Activated T-cell treated with anti-CD3 and anti-CD28 coated beads for 4 hours (primary cell): ENCODE data around the gene MAST2.
"Not testable (repeated sequence)": the region's sequence is repeated elsewhere in the genome, so short reads cannot be mapped to it uniquely, and the experiment has no call there.

Experiments
- DNase-seq: peaks from one replicate; pipeline ENCODE4 v3.0.0-alpha.2; 2020

Gene MAST2

DNA sequence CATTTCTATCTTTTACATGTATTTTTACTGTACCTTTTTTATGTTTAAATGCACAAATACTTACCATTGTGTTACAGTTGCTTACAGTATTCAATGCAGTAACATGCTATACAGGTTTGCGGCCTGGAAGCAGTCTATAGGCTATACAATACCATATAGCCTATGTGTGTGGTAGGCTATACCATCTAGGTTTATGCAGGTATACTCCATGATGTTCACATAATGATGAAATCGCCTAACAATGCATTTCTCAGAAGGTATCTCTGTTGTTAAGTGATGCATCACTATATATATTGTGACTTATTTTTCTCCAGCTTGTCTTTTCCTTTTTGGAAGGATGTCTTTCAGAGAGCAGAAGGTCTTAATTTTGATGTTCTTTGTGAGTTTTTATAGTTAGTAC lies 103.5 kb downstream of the MAST2 start:
- no peak for DNase-seq

DNA sequence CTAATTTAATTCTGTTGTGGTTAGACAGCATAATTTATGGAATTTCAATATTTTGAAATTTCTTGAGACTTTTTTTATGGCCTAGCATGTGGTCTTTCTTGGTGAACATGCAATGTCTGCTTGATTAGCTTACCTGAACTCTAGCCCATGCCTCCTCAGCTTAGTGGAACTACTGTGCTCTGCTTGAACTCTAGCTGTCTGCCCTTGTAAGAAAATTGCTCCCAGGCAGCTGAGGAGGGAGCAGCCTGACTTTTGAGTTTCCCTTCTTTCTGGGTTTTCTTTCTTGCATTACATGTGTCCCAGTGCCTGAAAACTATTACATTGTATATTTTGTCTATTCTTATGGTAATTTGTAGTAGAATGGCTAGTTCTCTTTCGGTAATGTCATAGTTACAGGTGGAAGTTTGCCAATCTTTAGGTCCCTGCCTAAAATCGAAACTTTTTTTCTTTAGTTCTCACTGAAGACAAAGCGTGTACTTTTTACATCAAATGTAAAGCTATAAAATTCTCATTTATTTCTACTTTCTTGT lies 105.3 kb downstream of the MAST2 start:
- no peak for DNase-seq

DNA sequence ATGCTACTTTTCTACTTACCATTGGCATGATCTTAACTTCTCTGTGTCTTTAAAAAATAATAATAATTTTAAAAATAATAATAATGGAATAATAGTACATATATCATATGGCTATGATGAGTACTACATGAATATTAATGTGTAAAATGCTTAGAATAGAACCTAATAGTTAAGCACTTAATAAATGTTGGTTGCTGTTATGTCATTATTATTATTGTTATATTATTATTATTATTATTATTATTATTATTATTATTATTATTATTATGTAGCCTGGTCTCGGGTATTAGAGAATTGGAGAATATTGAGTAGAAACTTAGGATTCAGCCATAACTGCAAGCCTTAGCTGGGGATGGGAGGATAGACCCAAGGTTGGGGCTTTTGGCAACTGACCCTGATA lies 108.2 kb downstream of the MAST2 start:
- no peak for DNase-seq

DNA sequence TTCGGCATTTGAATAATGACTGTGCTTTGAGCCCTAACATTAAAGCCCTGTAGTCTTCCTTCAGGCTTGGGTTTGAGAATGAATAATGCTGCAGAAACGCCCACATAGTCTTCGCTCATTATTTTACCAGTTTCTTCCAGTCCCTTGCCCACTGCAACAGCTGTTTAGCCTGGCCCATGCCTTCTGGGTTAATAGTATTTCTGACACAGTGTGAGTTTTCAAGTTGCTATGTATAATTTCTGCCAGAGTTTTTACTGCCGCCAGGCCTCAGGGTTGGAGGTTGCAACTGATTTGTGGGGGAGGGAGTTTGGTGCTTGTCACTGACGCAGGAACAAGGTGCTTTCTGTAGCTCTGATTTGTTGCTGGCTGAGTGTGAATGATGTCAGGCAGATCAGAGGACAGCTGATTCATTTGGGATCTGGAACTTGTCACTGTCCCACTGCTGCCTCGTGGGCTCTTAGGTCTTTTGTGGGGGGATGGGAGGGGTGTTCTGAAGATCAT lies 109.8 kb downstream of the MAST2 start:
- DNase-seq, result no peak

DNA sequence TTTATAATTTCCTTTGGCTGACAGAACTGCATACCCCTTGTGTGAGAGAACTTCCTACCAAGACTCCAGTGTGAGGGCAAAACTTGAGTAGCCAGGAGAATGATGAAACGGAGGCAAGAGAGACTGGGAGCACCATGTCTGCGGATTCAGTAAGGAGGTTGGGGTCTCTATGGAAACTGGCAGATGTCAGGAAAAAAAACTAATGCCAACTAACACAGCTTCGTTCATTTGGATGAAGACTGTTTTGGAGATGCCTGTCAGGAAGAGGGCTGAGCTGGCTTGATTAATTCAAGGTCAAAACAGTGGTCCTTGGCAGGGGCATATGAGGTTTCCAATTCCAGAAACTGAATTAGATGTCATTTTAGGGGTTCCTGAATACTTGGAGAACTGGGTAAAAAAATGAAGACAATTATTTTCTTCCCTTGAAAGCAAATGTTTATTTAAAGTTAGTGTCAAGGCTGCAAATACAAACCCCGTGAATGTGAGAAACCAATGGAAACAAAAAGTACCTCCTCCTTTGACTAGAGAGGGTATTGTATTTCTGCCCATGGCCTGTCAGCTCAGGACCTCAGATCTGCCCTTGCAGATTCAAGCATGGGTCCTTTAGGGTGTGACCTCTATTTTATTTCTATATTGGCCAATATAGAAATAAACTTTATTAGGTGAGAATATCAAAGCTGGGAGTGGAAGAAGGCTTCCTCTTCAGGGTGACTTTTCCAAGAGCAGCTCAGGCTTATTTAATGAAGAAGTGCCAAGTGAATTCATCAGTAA lies 110.5 kb downstream of the MAST2 start:
- DNase-seq, result no peak

DNA sequence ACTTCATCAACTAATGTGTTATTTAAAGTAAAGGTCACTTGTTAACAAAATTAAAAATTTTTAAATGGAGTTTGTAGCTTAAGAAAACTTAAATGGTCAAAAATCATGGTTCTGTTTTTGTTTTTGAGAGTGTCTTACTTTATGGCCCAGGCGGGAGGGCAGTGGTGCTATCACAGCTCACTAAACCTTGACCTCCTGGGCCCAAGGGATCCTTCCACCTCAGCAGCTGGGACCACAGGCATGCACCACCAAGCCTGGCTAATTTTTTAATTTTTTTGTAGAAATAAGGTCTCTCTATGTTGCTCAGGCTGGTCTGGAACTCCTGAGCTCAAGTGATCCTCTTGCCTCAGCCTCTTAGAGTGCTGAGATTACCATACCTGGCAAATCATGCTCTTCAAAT lies 111.4 kb downstream of the MAST2 start:
- no peak for DNase-seq

DNA sequence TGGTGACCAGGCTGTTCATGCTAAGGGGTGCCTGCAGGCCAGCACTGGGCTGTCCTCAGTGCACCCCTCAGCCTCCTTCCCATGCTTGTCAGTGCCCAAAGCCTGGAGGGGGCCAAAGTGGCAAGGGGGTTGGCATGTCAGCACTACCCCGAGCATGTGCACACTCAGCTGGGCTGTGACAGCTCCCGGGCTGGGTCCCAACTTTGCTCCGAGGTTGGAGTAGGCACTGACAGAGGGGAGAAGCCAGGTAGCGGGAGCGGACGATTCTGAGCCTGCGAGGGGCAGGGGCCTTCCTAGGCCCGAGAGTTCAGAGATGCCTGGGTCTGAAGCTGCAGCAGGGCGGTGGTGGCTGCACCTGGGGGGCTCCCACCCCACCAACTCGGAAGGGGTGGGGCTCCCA lies 119.0 kb downstream of the MAST2 start:
- no peak for DNase-seq

DNA sequence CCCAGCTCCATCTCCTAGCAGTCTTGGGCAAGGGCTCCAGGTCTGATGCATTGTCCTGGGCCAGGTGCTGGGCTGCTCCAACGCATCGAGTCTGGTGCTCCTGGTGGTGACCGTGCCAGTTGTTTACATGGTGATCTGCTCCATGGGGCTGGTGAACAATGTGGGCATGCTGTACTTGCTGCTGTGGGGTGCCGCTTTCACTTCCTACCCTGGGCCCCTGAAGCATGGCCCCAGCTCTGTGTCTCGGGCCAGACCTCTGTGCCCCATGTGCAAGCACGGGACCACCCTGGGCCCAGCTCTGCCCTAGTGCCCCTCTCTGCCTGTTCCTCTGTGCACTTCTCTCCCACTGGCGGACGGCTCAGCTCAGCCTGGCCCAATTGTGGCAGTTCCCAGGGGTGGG lies 119.4 kb downstream of the MAST2 start:
- no peak for DNase-seq

DNA sequence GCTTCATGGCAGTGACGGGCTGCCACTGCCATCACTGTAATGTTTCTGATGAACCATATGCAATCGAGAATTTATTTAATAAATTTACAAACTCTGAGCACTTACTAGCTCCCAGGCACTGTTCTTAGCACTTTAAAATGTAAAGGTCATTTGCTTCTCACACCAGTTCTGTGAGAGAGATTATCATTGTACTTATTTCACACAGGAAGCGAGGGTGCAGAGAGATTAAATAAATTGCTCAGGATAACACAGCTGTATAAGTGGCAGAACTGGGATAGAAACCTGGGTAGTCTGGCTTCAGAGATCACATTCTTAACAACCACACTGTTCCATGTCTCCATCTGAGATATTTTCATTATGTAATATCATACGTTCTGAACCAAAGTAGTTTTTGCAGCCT lies 119.9 kb downstream of the MAST2 start:
- no peak for DNase-seq

DNA sequence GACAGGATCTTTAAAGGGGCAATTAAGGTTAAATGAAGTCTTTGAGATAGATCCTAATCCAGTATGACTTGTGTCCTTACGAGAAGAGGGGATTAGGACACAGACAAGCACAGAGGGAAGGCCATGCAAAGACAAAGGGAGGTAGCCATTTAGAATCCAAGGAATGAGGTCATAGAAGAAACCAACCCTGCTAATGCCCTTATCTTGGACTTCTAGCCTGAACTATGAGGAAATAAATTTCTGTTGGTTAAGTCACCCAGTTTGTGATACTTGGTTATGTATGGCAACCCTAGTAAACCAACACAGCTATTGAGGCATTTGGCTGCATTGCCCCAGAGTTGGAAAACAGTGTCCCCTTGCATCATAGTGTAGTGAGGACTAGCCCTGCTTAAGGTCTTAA lies 121.3 kb downstream of the MAST2 start:
- no peak for DNase-seq

DNA sequence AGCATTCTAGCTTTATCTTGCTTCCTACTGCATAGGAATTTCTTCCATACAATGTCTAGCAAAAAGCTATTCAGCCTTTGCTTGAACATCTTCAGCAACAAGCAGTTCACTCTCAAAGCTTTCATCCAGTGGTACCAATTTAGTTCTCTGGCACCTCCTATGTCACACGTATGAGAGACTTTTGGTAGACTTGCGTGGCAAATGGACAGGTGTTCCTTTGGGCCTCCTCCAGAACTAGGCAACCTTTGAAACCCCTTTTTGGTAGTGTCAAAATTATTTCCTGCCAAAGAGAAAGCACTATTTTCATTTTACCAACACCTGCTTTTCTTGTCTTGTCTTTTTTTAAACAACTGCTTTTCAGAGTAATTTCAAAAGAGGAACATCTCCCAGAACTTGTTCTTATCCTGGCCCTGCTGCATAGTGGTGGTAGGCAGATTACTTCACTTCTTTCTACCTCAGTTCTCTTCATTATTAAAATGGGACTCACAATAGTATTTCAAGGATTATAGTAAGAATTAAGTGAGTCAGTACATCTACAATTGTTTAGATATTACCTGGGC lies 122.4 kb downstream of the MAST2 start:
- DNase-seq, result no peak

DNA sequence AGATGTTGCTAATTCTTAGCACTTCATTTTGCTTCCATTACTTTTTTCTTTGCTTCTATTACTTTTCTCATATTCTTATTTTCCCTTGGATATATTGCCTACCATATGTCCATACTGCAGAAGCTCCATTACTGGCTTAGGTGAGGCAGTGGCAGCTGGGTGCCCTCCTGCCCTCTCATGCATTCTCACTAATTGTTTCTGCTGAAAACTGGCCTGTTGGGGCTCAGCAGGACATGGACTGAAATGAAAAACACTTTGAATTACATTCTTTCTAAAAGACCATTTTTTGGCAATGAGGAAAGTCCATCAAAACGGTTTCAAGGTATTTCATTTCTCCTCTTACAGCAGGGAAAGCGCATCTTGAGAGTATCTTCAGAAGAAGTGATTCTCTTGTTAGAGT lies 122.9 kb downstream of the MAST2 start:
- no peak for DNase-seq

DNA sequence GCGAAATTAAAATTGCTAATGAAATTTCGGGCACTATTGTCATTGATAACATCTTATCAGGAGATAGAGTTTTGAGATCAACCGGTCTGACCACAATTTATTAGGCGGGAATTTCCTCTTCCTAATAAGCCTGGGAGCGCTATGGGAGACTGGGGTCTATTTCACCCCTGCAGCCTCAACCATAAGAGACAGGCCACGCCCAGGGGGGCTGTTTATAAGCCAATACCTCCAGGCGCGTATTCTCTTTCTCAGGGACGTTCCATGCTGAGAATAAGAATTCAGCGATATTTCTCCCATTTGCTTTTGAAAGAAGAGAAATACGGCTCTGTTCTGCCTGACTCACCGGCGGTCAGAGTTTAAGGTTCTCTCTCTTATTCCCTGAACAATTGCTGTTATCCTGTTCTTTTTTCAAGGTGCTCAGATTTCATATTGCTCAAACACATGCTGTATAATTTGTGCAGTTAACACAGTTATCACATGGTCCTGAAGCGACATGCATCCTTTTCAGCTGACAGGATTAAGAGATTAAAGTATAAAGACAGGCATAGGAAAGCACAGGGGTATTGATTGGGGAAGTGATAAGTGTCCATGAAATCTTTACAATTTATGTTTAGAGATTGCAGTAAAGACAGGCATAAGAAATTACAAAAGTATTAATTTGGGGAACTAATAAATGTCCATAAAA lies 124.0 kb downstream of the MAST2 start:
- DNase-seq, result not testable (repeated sequence)

DNA sequence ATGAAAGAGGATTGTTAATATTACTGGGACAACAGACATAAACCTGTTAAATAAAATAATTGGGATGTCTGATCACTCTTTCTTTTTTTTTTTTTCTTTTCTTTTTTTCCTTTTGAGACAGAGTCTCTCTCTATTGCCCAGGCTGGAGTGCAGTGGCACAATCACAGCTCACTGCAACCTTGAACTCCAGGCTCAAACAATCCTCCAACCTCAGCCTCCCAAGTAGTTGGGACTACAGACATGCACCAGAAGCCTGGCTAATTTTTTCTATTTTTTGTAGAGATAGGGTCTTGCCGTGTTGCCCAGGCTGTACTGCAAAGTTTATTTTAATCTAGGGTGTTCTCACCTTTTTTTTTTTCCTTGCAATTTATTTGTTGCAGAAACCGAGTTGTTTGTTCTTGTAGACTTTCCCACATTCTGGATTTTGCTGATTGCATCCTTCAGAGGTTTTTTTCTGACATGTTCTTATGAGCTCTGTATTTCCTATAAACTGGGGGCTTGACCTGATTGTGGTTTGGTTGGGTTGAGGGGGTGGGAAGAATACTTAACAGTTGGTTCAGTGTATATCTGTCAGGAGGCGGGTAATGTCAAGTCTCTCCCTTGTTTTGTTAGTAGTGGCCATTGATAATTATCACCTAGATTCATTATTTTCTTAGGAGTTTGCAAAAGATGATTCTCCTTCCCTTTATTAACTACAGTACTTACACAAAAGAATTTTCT lies 125.2 kb downstream of the MAST2 start:
- no peak for DNase-seq

DNA sequence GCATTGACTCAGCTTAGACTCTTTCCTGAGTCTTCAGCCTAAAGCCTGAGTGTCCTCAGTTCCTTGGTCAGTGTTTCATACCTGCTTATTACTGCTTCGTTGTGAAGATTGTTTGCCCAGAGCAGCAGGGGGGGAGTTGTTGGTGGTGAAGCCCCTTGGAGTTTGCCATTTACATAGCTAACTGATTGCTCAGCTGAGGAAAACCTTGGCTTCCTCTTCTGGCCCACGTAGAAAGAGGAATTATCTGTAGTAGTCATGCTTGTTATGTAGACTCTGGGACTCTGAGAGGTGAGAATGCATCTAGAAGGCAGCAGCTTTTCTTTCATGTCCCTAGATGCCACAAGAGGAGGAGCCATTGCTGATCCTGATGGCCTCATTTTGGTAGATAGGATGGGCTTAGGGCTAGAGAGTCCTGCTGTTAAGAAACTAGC lies 125.9 kb downstream of the MAST2 start:
- no peak for DNase-seq

DNA sequence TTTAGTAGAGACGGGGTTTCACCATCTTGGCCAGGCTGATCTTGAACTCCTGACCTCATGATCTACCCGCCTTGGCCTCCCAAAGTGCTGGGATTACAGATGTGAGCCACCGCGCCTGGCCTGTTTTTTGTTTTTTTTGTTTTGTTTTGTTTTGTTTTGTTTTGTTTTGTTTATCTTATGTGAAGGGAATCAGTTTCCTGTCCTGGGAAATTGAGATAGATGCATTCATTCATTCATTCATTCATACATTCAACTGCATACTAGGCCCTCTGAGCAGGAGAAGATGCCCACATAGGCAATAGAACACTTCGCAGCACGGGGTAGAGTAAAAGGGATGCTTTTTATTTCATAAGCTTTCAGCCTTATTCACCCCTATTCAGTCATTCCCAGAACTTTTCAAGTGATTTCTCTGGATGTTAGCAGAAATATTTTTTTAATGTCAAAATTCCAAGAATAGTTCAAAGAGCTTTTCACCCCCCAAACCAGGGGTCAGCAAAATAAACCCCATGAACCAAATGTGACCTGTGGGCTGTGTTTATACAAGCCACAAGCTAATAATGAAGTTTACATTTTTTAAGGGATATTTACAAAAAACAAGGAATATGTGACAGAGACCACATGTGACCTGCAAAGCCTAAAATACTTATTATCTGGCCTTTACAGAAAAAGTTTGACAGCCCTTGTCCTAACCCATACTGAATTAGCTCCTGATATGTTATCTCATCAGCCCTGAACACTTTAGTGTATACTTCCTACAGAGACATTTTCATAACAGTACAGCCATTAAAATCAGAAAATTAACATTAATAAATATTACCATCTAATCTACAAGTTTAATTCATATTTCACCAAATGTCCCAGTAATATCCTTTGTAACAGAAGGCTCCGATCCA lies 127.1 kb downstream of the MAST2 start:
- no peak for DNase-seq

DNA sequence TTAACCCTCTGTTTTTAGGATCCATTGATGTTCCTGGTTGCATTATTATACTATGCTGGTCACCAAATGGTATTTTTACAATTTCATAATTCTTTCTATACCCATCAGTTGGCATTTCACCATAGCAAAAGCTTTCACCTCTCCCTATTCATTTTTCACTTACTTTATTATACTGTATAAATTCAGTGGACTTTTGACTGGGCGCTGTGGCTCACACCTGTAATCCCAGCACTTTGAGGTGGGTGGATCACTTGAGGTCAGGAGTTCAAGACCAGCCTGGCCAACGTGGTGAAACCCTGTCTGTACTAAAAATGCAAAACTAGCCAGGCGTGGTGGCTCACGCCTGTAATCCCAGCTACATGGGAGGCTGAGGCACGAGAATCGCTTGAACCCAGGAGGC lies 128.8 kb downstream of the MAST2 start:
- DNase-seq, result not testable (repeated sequence)

DNA sequence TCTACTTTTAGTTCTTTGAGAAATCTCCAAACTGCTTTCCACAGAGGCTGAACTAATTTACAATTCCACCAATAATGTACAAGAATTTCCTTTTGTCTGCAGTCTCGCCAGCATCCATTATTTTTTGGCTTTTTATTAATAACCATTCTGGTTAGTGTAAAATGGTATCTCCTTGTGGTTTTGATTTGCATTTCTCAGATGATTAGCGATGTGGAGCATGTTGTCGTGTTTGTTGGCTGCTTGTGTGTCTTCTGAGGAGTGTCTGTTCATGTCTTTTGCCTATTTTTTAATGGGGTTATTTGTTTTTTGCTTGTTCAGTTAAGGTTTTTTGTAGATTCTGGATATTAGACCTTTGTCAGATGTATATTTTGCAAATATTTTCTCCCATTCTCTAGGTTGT lies 131.5 kb downstream of the MAST2 start:
- DNase-seq, result no peak

DNA sequence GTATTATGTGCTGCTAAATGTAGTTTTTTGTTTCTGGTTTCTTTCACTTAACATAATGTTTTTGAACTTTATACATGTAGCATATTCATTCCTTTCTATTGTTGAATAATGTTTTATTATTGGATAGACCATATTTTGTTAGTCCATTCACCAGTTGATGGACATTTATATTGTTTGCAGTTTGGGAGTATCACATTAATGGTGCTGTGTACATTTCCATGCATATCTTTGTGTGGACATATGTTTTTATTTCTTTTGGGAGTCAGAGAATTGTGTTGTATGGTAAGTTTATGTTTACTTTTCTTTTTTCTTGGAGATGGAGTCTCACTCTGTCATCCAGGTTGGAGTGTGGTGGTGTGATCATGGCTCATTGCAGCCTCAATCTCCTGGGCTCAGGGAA lies 134.6 kb downstream of the MAST2 start:
- no peak for DNase-seq

DNA sequence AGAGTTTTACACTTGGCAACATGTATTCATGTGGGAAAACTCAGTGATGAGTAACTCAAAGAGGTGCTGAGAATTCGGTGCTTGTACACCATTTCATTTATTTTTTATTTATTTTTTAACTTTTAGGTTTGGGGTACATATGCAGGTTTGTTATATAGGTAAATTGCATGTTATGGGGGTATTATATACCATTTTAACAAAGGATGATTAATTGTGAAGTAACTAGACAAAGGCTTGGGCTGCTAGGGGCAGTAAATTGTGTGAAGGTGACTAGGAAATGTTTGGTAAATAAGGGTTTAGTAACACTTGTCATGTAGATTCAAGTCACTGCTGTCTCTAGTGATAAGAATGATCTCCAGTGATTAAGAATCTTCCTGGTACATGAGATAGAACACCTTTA lies 139.0 kb downstream of the MAST2 start:
- DNase-seq, result no peak

DNA sequence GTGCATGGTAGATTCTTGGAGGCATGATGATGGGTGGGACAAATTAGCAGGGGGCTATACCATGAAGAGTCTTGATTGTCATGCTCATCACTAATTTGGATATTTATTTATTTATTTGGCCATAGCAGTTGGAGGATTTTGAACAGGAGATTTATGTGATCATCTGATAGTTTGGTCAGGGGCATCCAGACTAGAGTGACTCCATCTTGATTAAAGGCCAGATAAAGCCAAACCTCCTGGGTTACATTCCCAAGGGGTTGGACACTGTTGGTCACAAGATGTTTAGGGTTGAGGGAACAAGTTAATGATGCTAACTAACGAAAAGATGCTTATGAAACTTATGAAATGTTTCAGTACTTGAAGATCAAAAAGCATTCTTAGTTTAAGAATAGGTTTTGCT lies 139.8 kb downstream of the MAST2 start:
- no peak for DNase-seq

DNA sequence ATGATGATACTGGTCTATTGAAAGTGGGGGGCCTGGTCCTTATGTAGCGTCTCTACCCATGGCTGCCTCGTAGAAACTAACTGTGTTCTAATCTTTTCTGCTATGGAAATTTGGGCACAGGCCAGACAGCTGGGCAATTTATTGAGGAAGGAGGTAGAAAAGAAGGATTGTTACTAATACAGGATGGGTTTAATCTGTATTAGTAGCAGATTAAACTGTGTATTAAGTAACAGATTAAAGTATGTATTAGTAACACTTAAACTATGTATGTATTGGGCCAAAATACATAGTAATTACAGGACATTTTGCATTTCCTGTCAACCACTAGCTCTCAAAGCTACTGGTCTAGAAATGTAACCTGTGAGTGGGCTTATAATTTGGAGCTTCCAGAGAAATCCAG lies 142.0 kb downstream of the MAST2 start:
- DNase-seq, result no peak
